Left cardiac atrium (tissue), 4 donors: ENCODE data around the gene DCLRE1B. TPM values are rescaled to one million over a fixed set of nuclear protein-coding genes. Genes with fewer than 3 reads are reported as not detected.
A peak's percentile ranks its signal among the peaks of the same experiment; 100 is the strongest.
"Not testable (repeated sequence)": the region's sequence is repeated elsewhere in the genome, so short reads cannot be mapped to it uniquely, and the experiment has no call there.

Experiments used
- ATAC-seq, 2 donors: fragments of 200-7000 bp; cut with Tn5 transposase; one replicate each; pipeline ENCODE4 v1.9.1; 2020; ENCODE audit warnings: mild to moderate bottlenecking in 2 of 2, moderate library complexity in 2 of 2
- DNase-seq: peaks from one replicate; pipeline ENCODE4 v3.0.0-alpha.2; 2020
- intact Hi-C, 2 donors: fragments of 100-400 bp; cut with DNase I; formaldehyde crosslinking; loops; one replicate each; pipeline versions ENCODE4 v1.14.1 to v1.15.1; 2022 to 2023
- total RNA-seq, 2 donors: library from RNA; stranded (reverse); fragmentation: NEBNext Ultra II Directional; extraction: Animal tissue kit (Norgen Biotek cat#: 25700); gene quantifications; one replicate each; pipeline ENCODE4 v1.2.1, GENCODE V29; 2021
- donor health status: DM: no; HTN: yes; CAD: no.
- donor health status: DM: no; HTN: yes; CAD: no; lungs with severe emphysema.
- donor health status: DM: yes; HTN: yes; CAD: no.
- donor health status: Dilated cardiomyopathy.

DCLRE1B gene
- total RNA-seq, 2 donors from 2014 or later: 3.6 to 4.2 TPM

DNA sequence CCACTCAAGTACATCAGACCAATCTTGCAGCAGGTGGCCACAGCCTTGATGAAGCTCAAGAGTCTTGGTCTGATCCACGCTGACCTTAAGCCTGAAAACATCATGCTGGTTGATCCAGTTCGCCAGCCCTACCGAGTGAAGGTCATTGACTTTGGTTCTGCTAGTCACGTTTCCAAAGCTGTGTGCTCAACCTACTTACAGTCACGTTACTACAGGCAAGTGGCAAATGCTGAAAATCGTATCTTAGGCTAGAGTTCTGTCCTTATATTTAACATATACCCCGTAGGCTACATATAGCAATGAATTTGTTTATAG lies 36.1 kb downstream of the DCLRE1B start:
- DNase-seq (no peak), ATAC-seq (no peak)
- intact Hi-C loops: no loop called here

DNA sequence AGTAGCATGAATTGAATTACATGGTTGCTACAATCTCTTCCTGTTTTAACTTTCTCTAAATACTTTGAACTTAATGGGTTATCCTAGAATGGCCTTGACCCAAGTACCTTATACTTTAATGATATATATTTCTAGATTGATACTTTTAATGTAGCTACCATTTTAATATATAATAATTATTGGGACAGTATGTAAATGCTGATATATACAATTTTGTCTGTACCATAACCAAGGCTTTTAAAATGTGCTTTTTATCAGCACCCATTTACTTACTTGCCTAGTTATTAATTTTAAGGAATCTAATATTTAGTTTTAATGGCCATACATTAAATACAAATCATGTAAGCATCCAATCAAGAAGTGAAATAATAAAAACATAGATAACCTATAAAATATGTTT lies 37.4 kb downstream of the DCLRE1B start:
- no peak for ATAC-seq
- no peak for DNase-seq
- intact Hi-C loops: no loop called here

DNA sequence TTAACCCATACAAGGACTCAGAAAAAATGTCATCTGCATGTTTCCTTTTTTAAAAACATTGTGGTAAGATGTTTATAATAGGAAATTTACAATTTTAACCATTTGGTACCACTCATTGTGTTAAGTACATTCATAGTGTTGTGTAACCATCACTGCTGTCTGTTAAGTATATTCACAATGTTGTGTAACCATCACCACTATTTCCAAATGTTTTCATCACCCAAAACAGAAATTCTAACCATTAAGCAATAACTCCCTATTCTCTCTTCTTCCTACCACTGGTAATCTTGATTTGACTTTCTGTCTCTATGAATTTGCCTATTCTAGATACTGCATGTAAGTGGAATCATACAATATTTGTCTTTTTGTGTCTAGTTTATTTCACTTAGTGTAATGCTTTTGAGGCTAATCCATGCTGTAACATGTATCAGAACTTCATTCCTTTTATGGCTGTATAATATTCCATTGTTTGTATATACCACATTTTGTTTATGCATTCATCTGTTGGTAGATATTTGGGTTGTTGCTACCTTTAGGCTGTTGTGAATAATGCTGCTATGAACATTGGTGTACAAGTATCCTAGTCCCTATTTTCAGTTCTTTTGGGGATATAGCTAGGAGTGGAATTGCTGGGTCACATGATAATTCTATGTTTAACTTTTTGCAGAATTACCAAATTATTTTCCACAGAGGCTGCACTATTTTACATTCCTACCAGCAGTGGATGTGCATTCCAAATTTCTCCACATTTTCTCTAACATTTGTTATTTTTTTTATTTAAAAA lies 38.1 kb downstream of the DCLRE1B start:
- DNase-seq: no peak
- intact Hi-C loops: no loop called here
- ATAC-seq: no peak

DNA sequence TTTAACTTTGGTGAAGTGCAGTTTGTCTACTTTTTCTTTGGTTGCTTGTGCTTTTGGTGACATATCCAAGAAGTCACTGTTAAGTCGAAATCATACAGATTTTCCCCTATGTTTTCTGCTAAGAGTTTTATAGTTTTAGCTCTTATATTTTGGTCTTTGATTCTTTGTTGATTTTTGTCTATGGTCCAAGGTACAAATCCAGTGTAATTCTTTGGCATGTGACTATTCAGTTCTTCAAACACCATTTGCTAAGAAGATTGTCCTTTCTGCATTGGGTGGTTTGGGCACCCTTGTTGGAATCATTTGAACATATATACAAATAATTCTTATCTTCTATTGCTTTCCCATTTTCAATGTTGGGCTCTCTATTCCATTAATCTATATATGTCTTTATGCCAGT lies 40.2 kb downstream of the DCLRE1B start:
- DNase-seq (no peak), ATAC-seq (no peak)

DNA sequence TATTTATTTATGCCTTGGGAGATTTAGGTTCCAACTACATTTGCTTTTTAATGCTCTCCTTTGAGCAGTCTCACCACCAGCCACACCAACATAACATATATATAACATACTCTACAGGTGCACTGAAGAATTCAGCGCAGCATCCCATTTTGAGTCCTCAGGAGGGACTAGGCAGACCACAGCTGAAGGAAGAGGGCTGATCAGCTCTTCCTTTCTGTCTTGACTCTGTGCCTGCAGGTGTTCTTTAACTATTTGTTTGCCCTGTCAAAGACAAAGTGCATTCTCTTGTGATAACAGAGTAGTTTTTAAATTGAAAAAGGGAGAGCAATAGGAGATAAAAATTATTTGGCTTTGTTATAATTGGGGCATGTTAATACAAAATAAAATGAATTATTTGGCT lies 41.0 kb downstream of the DCLRE1B start:
- intact Hi-C loops: no loop called here
- ATAC-seq (no peak), DNase-seq (no peak)

More for the DNA sequence above, 40.2 kb downstream of the DCLRE1B start:
- intact Hi-C loops: no loop called here

DNA sequence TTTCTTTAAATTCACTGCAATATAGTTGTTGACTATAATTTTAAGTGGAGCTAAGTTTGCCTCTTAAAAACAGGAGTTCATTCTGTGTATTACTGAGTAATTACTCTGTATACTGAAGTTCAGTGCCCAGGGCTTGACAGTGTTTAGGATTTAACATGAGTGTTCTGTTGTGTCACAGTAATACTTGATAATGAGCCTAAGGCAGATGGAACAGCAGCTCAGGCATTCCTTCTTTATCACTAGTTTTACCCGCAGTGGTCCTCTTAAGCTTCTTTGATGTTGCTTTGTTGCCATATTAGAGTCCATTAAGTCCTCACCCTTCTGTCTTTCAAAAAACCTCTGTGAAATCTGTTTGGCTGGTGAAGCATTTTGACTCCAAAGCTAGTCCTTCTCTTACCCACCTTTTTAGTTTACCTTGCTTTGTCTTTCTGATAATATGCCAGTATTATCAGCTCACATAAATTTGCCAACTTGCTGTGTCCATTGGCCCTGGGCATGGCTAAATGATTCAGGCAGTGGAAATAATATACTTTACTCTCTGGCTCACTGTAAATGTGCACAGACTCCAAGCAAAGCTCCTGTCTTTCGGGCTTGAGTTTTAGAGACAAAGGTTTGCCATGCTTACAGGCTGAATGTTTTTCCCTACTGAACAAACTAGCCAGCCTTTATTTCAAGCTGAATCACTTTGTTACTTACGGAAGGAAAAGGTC lies 41.7 kb downstream of the DCLRE1B start:
- DNase-seq: no peak
- ATAC-seq: peak; percentile 38 to 69
- intact Hi-C loops: no loop called here

DNA sequence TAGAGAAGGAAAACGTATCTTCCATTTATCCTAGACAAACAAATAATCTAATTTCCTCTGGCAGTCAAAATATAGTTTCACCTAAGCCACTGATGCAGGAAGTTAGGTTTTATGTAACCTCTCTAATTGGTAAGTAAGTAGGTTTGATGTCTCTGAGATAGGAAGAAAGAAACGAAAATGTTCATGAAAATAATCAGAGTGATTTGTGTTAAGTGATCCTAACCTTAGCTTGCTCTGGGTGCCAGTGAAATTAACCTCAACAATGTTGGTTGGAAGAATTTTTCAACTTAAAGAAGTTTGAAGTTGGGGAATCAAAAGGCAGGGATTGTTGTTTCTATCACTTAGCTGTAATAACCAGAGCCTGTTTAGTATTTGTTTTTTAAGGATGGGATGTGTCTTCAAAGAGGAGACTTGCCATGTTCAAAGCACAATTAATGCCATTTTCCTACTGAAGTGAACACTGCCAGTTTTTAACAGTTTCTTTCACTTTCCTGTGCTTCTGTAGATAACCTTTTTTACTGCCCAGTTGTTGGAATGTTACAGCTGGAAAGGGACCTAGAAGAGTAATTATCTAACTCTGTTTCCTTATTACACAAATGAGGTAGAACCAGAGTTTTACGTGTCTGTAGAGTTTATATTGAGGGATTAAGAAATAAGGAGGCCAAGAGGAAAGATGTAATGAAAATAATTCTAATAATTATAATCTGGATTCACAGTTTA lies 42.4 kb downstream of the DCLRE1B start:
- ATAC-seq: no peak
- intact Hi-C loops: no loop called here
- DNase-seq: no peak

DNA sequence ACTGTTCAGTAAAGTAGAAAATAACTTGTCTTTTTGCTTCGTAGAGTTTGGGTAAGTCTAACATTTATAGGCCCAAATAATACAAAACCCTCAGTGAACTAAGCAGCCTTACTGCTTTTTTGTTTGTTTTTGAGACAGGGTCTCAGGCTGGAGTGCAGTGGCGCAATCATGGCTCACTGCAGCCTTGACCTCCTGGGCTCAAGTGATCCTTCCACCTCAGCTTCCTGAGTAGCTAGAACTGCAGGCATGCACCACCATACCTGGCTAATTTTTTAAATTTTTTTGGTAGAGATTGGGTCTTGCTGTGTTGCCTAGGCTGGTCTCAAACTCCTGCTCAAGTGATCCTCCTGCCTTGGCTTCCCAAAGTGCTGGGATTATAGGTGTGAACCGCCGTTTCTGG lies 43.0 kb downstream of the DCLRE1B start:
- ATAC-seq, intact Hi-C loops, DNase-seq: not testable (repeated sequence)

DNA sequence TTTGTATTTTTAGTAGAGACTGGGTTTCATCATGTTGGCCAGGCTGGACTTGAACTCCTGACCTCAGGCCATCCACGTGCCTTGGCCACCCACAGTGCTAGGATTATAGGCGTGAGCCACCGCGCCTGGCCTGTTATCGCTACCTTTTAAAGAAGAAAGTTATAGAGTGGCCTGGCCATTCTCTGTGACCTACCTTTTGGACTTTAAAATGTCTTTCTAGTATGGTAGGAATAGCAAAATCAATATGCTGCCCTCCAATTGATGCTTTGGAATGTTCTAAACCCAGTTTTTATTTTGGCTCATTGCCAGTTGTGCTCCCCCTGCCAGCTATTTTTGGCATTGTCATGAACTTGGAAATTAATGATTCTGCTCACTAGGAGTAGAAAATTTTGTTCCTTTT lies 43.9 kb downstream of the DCLRE1B start:
- intact Hi-C loops: no loop called here
- DNase-seq: no peak
- ATAC-seq: no peak

DNA sequence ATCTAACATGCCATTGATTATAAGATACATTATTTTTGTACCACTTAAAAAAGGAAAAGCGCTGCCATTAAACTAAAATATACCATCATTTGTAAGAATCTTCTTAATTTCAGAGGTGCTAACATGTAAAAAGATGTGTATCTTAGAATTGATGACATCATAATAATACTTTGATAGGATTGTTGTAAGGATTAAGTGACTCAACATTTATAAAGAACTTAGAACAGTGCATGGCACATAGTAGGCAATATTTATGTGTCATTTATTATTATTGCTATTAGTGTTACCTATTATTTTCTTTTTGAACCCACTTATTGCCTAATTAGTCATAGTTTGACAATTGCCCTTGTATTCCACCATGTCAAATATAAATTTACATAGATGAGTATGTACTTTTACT lies 45.8 kb downstream of the DCLRE1B start:
- ATAC-seq (no peak), DNase-seq (no peak)
- intact Hi-C loops: no loop called here

DNA sequence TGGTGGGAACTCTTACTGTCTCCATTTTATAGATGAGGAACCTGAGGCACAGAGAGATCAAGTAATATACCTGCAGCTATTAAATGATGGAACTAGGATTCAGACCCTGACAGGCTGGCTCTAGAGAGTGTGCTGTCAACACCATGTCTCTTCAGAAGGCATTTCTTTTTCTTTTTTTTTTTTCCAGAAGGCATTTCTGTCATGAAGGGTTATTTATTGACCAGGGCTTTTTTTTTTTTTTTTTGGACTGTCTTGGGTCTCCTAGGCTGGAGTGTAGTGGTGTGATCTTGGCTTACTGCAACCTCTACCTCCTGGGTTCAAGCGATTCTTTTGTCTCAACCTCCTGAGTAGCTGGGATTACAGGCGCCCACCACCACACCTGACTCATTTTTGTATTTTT lies 46.6 kb downstream of the DCLRE1B start:
- DNase-seq (no peak), ATAC-seq (no peak)
- intact Hi-C loops: no loop called here

DNA sequence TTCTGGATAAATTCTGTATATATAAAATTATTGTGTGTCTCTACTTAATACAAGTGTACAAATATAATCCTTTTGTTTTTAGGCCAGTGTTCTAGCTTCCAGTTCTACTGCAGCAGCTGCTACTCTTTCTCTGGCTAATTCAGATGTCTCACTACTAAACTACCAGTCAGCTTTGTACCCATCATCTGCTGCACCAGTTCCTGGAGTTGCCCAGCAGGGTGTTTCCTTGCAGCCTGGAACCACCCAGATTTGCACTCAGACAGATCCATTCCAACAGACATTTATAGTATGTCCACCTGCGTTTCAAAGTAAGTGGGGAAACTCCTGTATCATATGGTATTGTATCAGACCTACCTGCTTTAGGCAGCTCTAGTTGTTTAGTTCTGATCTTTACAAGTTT lies 52.9 kb downstream of the DCLRE1B start:
- intact Hi-C loops: no loop called here
- DNase-seq: no peak

DNA sequence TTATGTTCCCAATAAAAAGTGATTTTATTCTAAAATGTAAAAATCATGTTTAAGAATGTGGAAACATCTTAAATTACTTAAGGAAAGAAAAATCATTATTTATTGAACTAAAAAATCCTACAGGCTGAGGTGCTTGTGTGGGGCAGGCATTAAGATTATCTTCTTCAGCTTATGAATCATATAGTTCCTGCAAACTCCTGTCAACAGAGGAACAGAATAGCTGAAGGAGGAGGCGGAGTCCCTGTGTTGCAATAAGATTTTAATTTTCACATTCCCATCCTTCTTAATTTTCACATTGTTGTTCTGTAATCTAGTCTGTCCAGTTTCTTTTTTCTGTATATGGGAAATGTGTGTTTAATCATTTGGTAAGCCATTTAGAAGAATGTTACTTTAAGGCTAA lies 53.6 kb downstream of the DCLRE1B start:
- ATAC-seq (peak in 1 of 2 donors; percentile 50), DNase-seq (no peak)
- intact Hi-C loops: no loop called here

More for the DNA sequence above, 52.9 kb downstream of the DCLRE1B start:
- no peak for ATAC-seq

DNA sequence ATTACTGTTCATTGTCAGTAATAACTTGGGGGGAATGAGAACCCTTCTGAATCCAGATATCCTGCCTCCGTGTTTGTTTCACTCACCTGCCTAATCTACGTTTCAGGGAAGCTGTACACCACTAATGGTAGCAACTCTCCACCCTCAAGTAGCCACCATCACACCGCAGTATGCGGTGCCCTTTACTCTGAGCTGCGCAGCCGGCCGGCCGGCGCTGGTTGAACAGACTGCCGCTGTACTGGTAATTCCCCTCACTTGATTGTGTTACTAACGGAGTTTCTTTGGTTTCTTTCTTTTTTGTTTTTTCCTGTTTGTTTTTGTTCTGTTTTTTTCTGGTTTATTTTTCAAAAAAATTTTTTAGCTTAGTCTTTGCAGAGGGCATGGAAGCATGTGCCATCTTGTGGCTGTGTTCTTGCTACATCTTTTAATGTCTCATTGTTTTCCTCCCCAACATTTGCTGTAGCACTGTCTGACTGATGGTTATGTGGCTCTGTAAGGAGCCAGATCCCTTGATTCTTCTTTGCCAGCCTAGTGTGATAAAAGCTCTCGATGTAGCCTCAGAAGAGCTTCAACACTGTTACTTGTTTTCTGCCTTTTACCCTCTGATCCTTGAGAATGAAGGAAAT lies 58.3 kb downstream of the DCLRE1B start:
- intact Hi-C loops: loop anchor here in 1 of 2 donors (10.0 kb wide), 1 partner anchor 129 kb away; no protein-coding TSS in a partner anchor
- no peak for ATAC-seq
- DNase-seq: no peak

Other genes starting within 250 kb of the DCLRE1B start
- gene PHTF1, start 145.8 kb upstream of the DCLRE1B start, total RNA-seq: 1 to 10 TPM; 8.3 to 9.2 TPM
- gene RSBN1, start 92.8 kb upstream of the DCLRE1B start, total RNA-seq: 10 to 100 TPM in 1 of 2 donors, 1 to 10 TPM in 1; 8.1 to 12.8 TPM
- 1 to 10 TPM; 1.0 to 1.6 TPM for gene PTPN22, start 33.6 kb upstream of the DCLRE1B start, total RNA-seq
- gene BCL2L15, start 17.7 kb upstream of the DCLRE1B start, total RNA-seq: under 1 TPM in 1 of 2 donors, not detected in 1; 0.97 TPM
- 10 to 100 TPM; 11.9 to 12.0 TPM for gene AP4B1, start 527 bp upstream of the DCLRE1B start, total RNA-seq
- gene HIPK1, start 24.0 kb downstream of the DCLRE1B start, total RNA-seq: 10 to 100 TPM; 59.4 to 72.0 TPM
- gene OLFML3, start 74.1 kb downstream of the DCLRE1B start, total RNA-seq: 10 to 100 TPM; 18.8 to 36.2 TPM
- gene SYT6, start 248.5 kb downstream of the DCLRE1B start, total RNA-seq: not detected